WTC11 (cell line): ENCODE measurements around the gene WDR89. TPM values are rescaled to one million over a fixed set of nuclear protein-coding genes. Genes with fewer than 3 reads are reported as not detected.

Experiments
- ATAC-seq: fragments of 200-7000 bp; cut with Tn5 transposase; 2 replicates; pipeline ENCODE4 v1.10.0; 2021; ENCODE audit warnings: mild to moderate bottlenecking, moderate library complexity
- CTCF ChIA-PET: fragments of 300-600 bp; sonication (Branson Sonifier 250); formaldehyde crosslinking; loops from one replicate; lab custom pipeline; 2021; ENCODE audit warnings: antibody characterized with exemption; lab: Charles Lee
- POLR2A ChIA-PET: fragments of 350-600 bp; sonication (Branson Sonifier 250); formaldehyde crosslinking; loops from one replicate; lab custom pipeline; 2021; ENCODE audit warnings: antibody characterized with exemption; lab: Charles Lee
- DNase-seq: peaks from one replicate; pipeline ENCODE4 v3.0.0; 2021; ENCODE audit warnings: low spot score
- H3K27ac Mint-ChIP-seq: 2 replicates; pipeline ENCODE4 v1.8.0; 2021; ENCODE audit warnings: mixed read lengths
- H3K27me3 Mint-ChIP-seq: 2 replicates; pipeline ENCODE4 v1.8.0; 2021; ENCODE audit warnings: low read depth, mild to moderate bottlenecking, moderate library complexity, mixed read lengths
- H3K36me3 Mint-ChIP-seq: 2 replicates; pipeline ENCODE4 v1.8.0; 2021; ENCODE audit warnings: mixed read lengths
- H3K4me1 Mint-ChIP-seq: 2 replicates; pipeline ENCODE4 v1.8.0; 2022; ENCODE audit warnings: mixed read lengths
- H3K4me3 Mint-ChIP-seq: 2 replicates; pipeline ENCODE4 v1.8.0; 2021; ENCODE audit warnings: mild to moderate bottlenecking, moderate library complexity, mixed read lengths
- H3K9me3 Mint-ChIP-seq: 2 replicates; pipeline ENCODE4 v1.8.0; 2021; ENCODE audit warnings: mixed read lengths
- AR ChIP-seq: fragments of 250-450 bp; sonication (Bioruptor Pico); IDR thresholded peaks from 2 replicates; pipeline ENCODE4 v1.9.0; 2021; ENCODE audit warnings: mild to moderate bottlenecking
- CREB1 ChIP-seq: sonication (generic); formaldehyde crosslinking; IDR thresholded peaks from 2 replicates; pipeline ENCODE4 v1.8.0; 2023; ENCODE audit warnings: mild to moderate bottlenecking, missing genetic modification reagents
- ERG ChIP-seq: fragments of 250-450 bp; sonication (Bioruptor Pico); IDR thresholded peaks from 2 replicates; pipeline ENCODE4 v1.8.0; 2021; ENCODE audit warnings: mild to moderate bottlenecking
- FOXJ3 ChIP-seq: sonication (generic); formaldehyde crosslinking; IDR thresholded peaks from 2 replicates; pipeline ENCODE4 v1.9.0; 2021; ENCODE audit warnings: missing genetic modification reagents, mild to moderate bottlenecking, borderline replicate concordance
- FOXP1 ChIP-seq: sonication (generic); formaldehyde crosslinking; IDR thresholded peaks from 2 replicates; pipeline ENCODE4 v1.8.0; 2022; ENCODE audit warnings: missing genetic modification reagents, mild to moderate bottlenecking, moderate library complexity, borderline replicate concordance
- HMGXB4 ChIP-seq: sonication (generic); formaldehyde crosslinking; IDR thresholded peaks from 2 replicates; pipeline ENCODE4 v1.8.1; 2023; ENCODE audit warnings: mild to moderate bottlenecking, moderate library complexity, missing genetic modification reagents
- JUN ChIP-seq: sonication (generic); formaldehyde crosslinking; IDR thresholded peaks from 2 replicates; pipeline ENCODE4 v1.8.0; 2023; ENCODE audit warnings: mild to moderate bottlenecking, missing genetic modification reagents
- MXD4 ChIP-seq: fragments of 250-450 bp; sonication (Bioruptor Pico); IDR thresholded peaks from 2 replicates; pipeline ENCODE4 v1.8.0; 2021; ENCODE audit warnings: mild to moderate bottlenecking, moderate library complexity, borderline replicate concordance
- MYBL2 ChIP-seq: sonication (generic); formaldehyde crosslinking; IDR thresholded peaks from 2 replicates; pipeline ENCODE4 v1.8.1; 2023; ENCODE audit warnings: mild to moderate bottlenecking, moderate library complexity, missing genetic modification reagents
- NFE2L1 ChIP-seq: sonication (generic); formaldehyde crosslinking; IDR thresholded peaks from 2 replicates; pipeline ENCODE4 v1.8.1; 2023; ENCODE audit warnings: missing genetic modification reagents
- NR2C2 ChIP-seq: sonication (generic); formaldehyde crosslinking; IDR thresholded peaks from 2 replicates; pipeline ENCODE4 v1.8.0; 2022; ENCODE audit warnings: mild to moderate bottlenecking, missing genetic modification reagents
- SOX15 ChIP-seq: fragments of 250-450 bp; sonication (Bioruptor Pico); IDR thresholded peaks from 2 replicates; pipeline ENCODE4 v1.9.0; 2021; ENCODE audit warnings: mild to moderate bottlenecking
- STAT6 ChIP-seq: sonication (generic); formaldehyde crosslinking; conservative IDR thresholded peaks from 2 replicates; pipeline ENCODE4 v1.8.1; 2023; ENCODE audit warnings: mild to moderate bottlenecking, low read depth, missing genetic modification reagents, moderate library complexity
- USF2 ChIP-seq: sonication (generic); formaldehyde crosslinking; IDR thresholded peaks from 2 replicates; pipeline ENCODE4 v1.8.1; 2023; ENCODE audit warnings: mild to moderate bottlenecking, missing genetic modification reagents, moderate library complexity
- ZBTB21 ChIP-seq: sonication (generic); formaldehyde crosslinking; IDR thresholded peaks from 2 replicates; pipeline ENCODE4 v1.8.1; 2023; ENCODE audit warnings: mild to moderate bottlenecking, missing genetic modification reagents, borderline replicate concordance
- ZMAT4 ChIP-seq: fragments of 250-450 bp; sonication (Bioruptor Pico); IDR thresholded peaks from 2 replicates; pipeline ENCODE4 v1.9.0; 2021; ENCODE audit warnings: mild to moderate bottlenecking
- ZNF512 ChIP-seq: sonication (generic); formaldehyde crosslinking; IDR thresholded peaks from 2 replicates; pipeline ENCODE4 v1.8.1; 2022; ENCODE audit warnings: missing genetic modification reagents, borderline replicate concordance
- ZNF671 ChIP-seq: fragments of 250-450 bp; sonication (Bioruptor Pico); IDR thresholded peaks from 2 replicates; pipeline ENCODE4 v1.8.0; 2021; ENCODE audit warnings: mild to moderate bottlenecking
- total RNA-seq: library from RNA; stranded (reverse); gene quantifications from 3 replicates; pipeline ENCODE4 v1.2.3, GENCODE V29; 2021

The WDR89 gene
- total RNA-seq, 1 experiment from 2014 or later, result 27.5 TPM

- no peaks in the 10 kb centered on the region for H3K4me1 Mint-ChIP-seq
- ChIA-PET POLR2A (no interaction called here), CTCF (no interaction called here)
- no peaks in the 10 kb centered on the region for H3K36me3 Mint-ChIP-seq
- H3K27me3 Mint-ChIP-seq, result no peaks in the 10 kb centered on the region
- no peaks in the 10 kb centered on the region for H3K9me3 Mint-ChIP-seq
- no peak overlapping the region for H3K4me3 Mint-ChIP-seq
- ATAC-seq (no peak), DNase-seq (no peak)
- TF ChIP-seq FOXJ3 (CRISPR knock-in tag) (no peak), STAT6 (no peak), MXD4 (no peak), MYBL2 (no peak), NR2C2 (CRISPR knock-in tag) (no peak), NFE2L1 (no peak), HMGXB4 (CRISPR knock-in tag) (no peak), SOX15 (CRISPR knock-in tag) (no peak), FOXP1 (CRISPR knock-in tag) (no peak), ZBTB21 (CRISPR knock-in tag) (no peak), ZNF671 (CRISPR knock-in tag) (no peak), ZMAT4 (CRISPR knock-in tag) (no peak), CREB1 (no peak), JUN (CRISPR knock-in tag) (no peak), ZNF512 (CRISPR knock-in tag) (no peak), ERG (CRISPR knock-in tag) (no peak), USF2 (no peak), AR (CRISPR knock-in tag) (no peak)
- TF ChIP-seq, all 79 proteins: peak for 0
- H3K27ac Mint-ChIP-seq, result no peak overlapping the region
These were observed 18.1 kb upstream of the WDR89 start for GRCh38 chr14:63659726-63660125.
